Measurements from ENCODE around the gene CA11.
A peak's percentile ranks its signal among the peaks of the same experiment; 100 is the strongest.

CA11 gene

DNA sequence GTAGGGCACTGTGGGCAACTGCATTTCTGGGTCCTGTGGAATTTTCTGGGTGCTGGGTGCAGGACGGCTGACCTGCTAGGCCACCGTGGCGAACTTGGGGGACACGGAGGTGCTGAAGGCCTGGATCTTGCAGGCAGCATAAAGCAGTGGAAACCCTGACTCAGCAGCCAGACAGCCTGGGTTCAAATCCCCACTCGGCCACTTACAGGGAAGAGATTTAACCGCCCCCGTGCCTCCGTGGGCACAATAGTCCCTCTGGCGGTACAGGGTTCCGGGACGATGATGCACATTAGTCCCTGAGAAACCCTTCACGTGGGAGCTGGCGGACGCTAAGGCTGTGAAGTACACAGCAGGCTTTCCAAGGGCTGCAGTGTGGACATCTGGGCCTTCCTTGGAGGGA, 34.1 kb downstream of the CA11 start:
- DNase-seq = no peak

DNA sequence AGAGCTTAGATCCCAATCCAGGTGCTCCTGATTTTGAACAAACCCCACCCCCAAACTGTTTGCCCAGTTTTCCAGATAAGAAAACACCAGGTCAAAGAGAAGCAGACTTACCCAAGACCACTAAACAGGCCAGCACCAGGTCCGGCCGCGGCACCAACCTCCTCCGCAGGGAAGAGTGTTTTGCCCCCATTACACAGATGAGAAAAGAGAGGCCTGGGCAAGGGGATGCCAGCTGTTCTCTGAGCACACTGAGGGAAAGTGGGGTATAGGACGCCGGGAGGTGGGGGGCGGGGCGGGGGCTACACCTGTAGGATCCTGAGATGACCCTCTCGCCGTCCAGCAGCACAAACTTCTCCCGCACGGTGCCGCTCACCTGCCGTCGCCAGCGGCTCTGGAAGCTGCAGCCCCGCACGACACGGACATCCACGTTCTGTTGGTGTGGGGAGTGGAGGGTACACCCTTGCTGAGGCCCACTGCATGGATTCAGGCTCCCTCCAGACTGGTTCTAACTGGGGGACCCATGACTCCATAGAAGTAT, 36.3 kb downstream of the CA11 start:
- DNase-seq = no peak

DNA sequence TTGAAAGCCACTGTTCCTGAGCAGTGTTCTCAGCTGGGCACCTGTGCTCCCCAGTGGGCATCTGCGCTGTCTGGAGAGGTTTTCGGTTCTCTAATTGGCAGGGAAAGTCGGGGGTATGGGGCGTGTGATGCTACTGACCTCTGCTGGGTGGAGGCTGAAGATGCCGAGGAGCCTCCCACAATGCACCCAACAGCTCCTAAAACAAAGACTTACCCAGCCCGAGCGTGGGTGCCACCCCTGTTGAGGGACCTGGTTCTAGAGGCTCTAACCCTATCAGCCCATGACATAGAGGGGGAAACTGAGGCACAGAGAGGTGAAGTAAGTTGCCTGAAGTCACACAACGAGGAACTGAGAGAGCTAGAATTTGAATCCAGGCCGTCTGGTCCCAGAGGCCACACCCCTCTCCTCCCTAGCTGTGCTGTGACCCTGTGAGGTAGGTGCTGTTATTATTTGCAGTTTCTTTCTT, 37.2 kb downstream of the CA11 start:
- DNase-seq = peak; percentile 80

DNA sequence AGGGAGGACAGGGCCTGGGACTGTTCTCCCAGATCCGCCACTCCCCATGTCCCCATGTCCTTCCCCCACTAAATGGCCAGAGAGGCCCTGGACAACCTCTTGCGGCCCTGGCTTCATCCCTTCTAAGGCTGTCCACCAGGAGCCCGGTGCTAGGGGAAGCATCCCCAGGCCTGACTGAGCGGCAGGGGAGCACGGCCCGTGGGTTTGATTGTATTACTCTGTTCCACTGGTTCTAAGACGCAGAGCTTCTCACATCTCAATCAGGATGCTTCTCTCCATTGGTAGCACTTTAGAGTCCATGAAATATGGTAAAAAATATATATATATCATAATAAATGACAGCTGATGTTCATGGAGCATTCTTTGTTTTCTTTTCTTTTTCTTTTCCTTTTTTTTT, 38.6 kb downstream of the CA11 start:
- no peak for DNase-seq

DNA sequence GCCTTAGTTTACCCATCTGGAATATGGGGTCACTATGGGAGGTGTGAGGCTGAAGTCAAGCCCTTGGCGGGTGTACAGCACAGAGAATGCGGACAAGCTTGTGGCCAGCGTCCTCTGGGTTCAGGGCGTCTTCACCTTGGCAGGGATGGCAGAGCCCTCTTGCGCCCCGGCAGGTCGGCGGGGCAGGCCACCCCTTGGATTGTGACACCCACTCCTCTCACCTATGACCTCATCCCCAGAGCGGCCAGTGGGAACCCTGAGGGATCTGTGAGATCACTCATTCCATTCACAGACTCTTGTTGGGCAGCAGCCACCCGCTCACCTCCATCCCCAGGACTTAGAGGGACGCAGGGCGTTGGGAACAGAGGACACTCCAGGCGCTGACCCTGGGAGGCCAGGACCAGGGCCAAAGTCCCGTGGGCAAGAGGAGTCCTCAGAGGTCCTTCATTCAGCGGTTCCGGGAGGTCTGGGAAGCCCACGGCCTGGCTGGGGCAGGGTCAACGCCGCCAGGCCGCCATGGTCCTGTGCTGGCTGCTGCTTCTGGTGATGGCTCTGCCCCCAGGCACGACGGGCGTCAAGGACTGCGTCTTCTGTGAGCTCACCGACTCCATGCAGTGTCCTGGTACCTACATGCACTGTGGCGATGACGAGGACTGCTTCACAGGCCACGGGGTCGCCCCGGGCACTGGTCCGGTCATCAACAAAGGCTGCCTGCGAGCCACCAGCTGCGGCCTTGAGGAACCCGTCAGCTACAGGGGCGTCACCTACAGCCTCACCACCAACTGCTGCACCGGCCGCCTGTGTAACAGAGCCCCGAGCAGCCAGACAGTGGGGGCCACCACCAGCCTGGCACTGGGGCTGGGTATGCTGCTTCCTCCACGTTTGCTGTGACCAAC, 39.3 kb downstream of the CA11 start, which contains the start of gene SPACA4:
Gene SPACA4 (plus strand): TSS at position 280 of the 896 bp plus-strand sequence. CDS start 237 bp downstream, at position 517.
- DNase-seq = no peak

DNA sequence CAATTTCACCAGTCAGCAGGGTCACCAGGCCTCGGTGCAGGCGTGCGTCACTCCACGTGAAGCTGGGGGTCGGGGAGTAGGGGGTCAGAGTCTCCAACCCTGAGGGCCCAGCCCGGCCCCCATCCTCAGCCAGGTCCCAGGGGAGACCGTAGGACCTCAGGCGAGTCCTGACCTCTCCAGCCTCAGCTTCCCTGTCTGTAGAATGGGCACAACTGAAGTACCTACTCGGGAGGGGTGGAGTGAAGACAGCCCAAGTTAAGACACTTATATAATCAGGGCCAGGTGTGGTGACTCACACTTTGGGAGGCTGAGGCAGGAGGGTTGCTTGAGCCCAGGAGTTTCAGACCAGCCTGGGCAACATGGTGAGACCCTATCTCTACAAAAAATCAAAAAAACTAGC, 42.1 kb downstream of the CA11 start:
- no peak for DNase-seq

DNA sequence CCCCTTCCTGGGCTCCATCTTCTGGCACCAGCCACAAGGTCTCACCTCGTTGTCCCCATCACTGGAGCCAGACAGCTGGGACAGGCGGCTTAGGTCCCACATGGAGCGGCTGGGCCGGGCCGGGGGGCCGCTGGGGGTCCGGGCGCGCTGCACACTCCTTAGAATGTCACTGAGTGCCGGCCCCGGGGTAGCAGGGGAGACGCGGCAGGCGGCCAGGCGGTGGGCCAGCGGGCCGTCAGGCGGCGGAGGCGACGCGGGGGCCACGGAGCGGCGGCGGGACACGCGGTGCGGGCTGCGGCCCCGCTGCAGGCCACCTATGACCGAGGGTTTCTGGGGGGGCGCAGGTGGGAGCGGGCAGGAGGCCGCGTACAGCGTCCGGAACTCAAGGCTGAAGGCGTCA, 42.5 kb downstream of the CA11 start:
- DNase-seq = no peak

DNA sequence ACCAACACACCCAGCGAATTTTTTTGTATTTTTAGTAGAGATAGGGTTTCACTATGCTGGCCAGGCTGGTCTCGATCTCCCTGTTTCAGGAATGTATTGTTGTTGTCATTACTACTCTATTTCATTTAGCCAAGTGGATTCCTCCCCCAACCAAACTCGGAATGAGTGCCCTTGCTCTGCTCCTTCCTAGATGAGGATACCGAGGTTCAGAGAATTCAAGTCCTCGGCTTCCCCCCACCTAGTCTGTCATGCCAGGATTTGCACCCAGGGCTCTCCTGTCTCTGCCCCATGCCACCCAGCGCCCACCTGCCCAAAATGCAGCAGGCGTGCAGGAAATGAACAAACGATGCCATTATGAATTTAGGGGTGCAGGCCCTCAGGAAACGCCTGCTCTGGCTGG, 43.0 kb downstream of the CA11 start:
- no peak for DNase-seq

DNA sequence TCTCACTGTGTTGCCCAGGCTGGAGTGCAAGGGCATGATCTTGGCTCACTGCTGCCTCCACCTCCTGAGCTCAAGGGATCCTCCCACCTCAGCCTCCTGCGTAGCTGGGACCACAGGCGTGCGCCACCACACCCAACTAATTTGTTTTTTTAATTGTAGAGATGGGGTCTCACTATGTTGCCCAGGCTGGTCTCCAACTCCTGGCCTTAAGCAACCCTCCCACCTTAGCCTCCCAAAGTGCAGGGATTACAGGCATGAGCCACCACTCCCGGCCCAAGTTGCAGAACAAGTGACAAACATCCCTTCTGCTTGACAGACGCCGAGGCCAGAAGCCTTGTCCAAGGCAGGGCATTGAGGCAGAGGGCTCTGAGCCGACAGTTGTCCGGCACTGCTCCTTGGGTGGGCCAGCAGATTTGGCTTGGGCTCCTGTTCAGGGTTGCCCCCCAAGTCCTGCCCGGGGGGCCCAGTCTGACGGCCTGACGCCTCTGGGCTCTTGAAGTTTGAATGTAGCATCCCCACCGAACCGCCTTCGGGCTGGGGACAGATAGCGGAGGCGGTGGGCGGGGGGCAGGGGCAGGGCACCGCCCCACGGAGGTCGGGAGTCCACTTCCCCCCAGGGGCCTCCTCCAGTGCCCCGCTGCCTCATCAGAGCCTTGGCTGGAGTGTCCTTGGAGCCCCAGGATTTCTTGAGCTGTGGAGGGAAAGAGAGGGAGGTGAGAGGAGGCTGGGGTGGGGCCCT, 45.1 kb downstream of the CA11 start:
- no peak for DNase-seq

DNA sequence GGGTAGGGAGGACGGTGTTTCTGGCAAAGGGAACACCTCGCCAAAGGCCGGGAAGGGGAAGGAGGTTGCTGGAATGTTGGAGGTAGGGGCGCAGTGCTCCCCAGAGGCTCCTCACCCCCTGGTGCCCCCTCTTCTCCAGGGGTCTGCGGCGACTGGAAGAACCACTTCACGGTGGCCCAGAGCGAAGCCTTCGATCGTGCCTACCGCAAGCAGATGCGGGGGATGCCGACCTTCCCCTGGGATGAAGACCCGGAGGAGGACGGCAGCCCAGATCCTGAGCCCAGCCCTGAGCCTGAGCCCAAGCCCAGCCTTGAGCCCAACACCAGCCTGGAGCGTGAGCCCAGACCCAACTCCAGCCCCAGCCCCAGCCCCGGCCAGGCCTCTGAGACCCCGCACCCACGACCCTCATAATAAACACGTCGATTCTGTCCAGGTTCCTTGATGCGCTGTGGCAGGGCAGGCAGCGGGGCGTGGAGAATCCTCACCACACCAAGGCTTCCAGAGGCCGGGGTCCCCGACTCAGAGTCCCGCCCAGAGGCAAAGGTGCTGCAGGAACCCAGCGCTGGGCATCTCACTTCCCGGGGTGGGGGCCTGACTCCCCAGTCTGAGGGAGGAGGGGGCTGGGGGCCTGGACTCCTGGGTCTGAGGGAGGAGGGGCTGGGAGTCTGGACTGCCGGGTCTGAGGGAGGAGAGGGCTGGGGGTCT, 46.8 kb downstream of the CA11 start:
- no peak for DNase-seq

DNA sequence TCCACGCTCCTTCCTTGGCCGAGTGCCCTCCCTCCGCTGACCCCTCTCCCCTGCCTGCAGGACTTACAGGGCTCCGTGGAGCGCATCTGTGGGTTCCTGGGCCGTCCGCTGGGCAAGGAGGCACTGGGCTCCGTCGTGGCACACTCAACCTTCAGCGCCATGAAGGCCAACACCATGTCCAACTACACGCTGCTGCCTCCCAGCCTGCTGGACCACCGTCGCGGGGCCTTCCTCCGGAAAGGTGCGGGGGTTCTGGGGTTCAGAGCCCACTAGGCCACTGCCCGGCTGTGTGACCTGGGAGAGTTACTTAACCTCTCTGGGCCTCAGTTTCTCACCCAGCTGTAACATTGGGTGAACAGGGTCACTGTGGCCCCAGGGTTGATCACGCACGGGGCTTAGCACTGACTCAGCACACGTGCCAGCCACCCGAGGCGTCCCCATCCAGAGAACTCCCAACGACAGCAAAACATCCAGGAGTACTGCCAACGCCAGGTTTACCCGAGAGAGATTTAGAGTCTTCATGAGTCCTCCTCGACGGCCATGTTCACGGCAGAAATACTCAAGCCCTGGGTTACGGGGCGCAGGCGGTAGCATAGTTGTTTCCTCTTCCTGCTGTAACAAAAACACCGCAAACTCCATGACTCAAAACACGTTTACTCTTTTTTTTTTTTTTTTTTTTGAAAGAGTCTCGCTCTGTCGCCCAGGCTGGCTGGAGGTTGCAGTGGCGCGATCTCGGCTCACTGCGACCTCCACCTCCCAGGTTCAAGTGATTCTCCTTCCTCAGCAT, 49.1 kb downstream of the CA11 start:
- DNase-seq = no peak

DNA sequence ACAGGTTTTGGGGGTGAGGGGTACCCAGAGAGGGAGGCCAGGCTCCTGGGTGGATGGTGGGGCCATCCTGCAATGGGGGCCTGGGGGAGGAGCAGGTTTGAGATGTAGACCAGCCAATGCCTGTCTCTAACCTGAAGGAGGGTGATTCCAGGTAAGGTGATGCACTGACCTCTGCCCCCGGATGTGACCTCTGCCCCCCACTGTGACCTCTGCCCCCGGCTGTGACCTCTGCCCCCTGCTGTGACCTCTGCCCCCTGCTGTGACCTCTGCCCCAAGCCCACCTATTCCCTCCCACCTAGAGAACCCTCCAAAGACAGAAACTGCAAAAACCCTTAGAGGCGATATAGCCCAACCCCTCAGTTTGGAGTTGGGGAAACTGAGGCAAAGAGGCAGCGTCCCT, 49.8 kb downstream of the CA11 start:
- no peak for DNase-seq

DNA sequence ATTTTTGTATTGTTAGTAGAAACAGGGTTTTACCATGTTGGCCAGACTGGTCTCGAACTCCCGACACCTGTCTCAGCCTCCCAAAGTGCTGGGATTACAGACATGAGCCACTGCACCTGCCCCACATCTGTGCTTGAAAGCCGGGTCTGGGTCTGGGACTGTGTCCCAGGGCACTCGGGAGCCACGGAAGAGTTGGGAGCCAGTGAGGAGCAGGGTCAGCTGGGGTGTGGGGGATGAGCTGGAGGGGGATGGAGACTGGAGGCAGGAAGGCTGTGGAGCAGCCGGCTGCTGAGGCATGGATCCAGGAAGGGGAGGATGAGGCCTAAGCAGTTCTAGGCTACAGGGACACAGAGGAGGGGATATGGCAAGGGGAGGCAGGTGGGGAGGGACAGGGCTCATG, 50.2 kb downstream of the CA11 start:
- DNase-seq = no peak

DNA sequence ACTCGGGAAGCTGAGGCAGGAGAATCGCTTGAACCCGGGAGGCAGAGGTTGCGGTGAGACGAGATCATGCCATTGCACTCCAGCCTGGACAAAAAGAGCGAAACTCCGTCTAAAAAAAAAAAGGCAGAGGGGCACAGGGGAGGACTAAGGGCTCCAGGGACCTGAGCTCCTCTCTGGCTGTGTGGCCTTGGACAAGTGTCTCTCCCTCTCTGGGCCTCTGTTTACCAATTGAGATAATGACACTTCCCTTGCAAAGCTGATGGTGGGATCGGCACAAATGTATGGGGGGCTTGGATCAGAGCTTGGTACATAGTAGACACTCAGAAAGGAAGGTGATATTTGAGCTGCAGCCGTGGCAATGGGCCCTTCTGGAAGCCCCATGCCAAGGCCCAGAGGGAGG, 50.8 kb downstream of the CA11 start:
- no peak for DNase-seq

DNA sequence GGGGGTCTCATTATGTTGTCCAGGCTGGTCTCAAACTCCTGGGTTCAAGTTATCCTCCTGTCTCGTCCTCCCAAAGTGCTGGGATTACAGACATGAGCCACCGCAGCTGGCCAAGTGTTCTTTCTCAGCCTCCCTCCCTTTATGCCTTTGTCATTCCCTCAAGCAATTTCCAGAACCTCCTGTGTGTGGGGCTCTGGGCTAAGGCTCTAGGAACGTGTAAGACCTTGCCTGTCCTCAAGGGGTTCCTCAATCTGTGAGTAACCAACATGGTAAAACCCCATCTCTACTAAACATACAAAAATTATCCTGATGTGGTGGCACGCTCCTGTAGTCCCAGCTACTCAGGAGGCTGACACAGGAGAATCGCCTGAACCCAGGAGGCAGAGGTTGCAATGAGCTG, 55.0 kb downstream of the CA11 start:
- no peak for DNase-seq

DNA sequence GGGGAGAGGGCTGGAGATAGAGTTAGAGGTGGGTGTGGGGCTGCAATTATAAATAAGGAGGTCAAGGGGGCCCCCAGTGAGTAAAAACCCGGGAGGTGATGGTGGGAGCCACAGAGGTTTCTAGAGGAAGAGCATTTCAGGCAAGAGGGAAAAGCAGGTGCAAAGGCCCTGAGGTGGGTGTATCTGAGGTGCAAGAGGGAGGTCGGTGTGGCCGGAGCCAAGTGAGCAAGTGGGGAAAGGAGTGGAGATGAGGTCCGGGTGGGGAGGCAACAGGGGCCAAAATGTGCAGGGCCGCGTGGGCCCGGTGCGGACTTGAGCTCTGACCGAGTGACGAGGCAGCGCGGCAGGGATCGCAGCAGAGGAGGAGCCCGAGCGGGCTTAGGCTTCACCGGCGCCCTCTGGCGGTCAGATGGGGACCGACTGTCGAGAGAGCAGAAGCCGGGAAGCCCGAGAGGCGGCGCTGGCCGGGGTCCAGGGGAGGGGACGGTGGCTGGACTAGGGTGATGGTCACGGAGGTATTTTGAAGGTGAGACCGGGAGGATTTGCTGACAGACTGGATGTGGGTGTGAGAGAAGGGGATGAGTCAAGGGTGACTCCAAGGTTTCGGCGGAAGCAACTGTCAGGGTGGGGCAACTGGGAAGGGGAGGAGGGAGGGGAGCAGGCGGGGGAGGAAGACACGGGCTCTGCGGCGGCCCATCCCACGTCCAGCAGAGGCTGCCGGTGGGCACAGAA, 57.2 kb downstream of the CA11 start:
- peak; percentile 67 for DNase-seq
